Stimulated activated naive B cell treated with anti-CD40 and anti-IgM and Interleukin-4, amounts not matched to agents 10 μg/mL and 1 μg/mL and 100 μg/mL, for 72 hours (primary cell): Measurements from ENCODE around the gene ZNF835.
"Not testable (repeated sequence)": the region's sequence is repeated elsewhere in the genome, so short reads cannot be mapped to it uniquely, and the experiment has no call there.

Source experiments
- ATAC-seq, 2 donors: fragments of 150-1000 bp; cut with Tn5 transposase; replicated peaks; 2 replicates each; pipeline ENCODE4 v1.10.0; 2021; ENCODE audit warnings: moderate library complexity in 1 of 2
- DNase-seq: peaks from one replicate; pipeline ENCODE4 v3.0.0; 2021
- H3K27ac Mint-ChIP-seq: one replicate; pipeline ENCODE4 v1.8.0; 2022; ENCODE audit warnings: mild to moderate bottlenecking, mixed read lengths
- H3K27me3 Mint-ChIP-seq, 2 donors: one replicate each; pipeline ENCODE4 v1.8.0; 2022; ENCODE audit warnings: mixed read lengths in 2 of 2
- H3K36me3 Mint-ChIP-seq, 2 donors: one replicate each; pipeline ENCODE4 v1.8.0; 2022; ENCODE audit warnings: mixed read lengths in 2 of 2, mild to moderate bottlenecking in 1 of 2
- H3K4me1 Mint-ChIP-seq, 2 donors: one replicate each; pipeline ENCODE4 v1.8.0; 2022; ENCODE audit warnings: mixed read lengths in 2 of 2, mild to moderate bottlenecking in 1 of 2
- H3K4me3 Mint-ChIP-seq, 2 donors: one replicate each; pipeline ENCODE4 v1.8.0; 2022; ENCODE audit warnings: mild to moderate bottlenecking in 2 of 2, mixed read lengths in 2 of 2, moderate library complexity in 1 of 2
- H3K9me3 Mint-ChIP-seq, 2 donors: one replicate each; pipeline ENCODE4 v1.8.0; 2022; ENCODE audit warnings: mixed read lengths in 2 of 2, mild to moderate bottlenecking in 1 of 2

ZNF835 gene

DNA sequence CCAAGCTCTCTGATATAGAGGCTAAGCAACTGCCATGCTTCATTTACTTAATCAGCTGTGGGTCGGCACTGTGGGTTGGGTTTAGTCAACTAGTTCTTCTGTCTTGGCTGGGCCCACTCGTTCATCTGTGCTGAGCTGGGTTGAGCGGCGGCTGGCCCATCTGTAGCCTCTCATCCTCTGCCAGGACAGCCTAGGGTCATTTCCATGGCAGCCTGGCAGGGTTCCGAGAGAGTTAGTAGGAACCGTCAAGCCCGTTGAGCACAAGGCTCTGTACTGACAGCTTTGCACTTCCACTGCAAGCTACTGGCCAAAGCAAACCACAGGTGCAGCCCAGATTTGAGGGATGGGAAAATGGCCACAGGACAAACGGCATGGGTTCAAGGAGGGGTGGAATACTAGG is 6.6 kb upstream of the ZNF835 start:
- no peak for DNase-seq
- no peaks in the 10 kb centered on the region for H3K27me3 Mint-ChIP-seq
- no peak overlapping the region for H3K4me3 Mint-ChIP-seq

GRCh38 chr19:56672610-56673009 is 1.1 kb upstream of the ZNF835 start:
- not testable (repeated sequence) for ATAC-seq, H3K27me3 Mint-ChIP-seq, DNase-seq, H3K27ac Mint-ChIP-seq, H3K4me3 Mint-ChIP-seq, H3K9me3 Mint-ChIP-seq
- Mint-ChIP-seq H3K36me3 (peaks cover 12 to 16% of the 10 kb centered on the region in 2 donors), H3K4me1 (peaks cover 18 to 28% of the 10 kb centered on the region in 2 donors)

More for the DNA sequence above, 6.6 kb upstream of the ZNF835 start:
- Mint-ChIP-seq H3K9me3 (peaks cover 0 to 1% of the 10 kb centered on the region in 2 donors), H3K4me1 (no peaks in the 10 kb centered on the region), H3K27ac (no peak overlapping the region), H3K36me3 (peaks cover 0 to 3% of the 10 kb centered on the region in 2 donors)
- ATAC-seq: no peak

GRCh38 chr19:56670961-56671612 is 470 bp downstream of the ZNF835 start:
- Mint-ChIP-seq H3K9me3 (peaks cover 0 to 4% of the 10 kb centered on the region in 2 donors), H3K4me3 (peak overlapping the region; percentile 98), H3K4me1 (peaks cover 18 to 28% of the 10 kb centered on the region in 2 donors), H3K27me3 (no peaks in the 10 kb centered on the region), H3K36me3 (peaks cover 12 to 19% of the 10 kb centered on the region in 2 donors), H3K27ac (peak overlapping the region; percentile 96)
- peak; percentile 52 to 53 for ATAC-seq
- no peak for DNase-seq

DNA sequence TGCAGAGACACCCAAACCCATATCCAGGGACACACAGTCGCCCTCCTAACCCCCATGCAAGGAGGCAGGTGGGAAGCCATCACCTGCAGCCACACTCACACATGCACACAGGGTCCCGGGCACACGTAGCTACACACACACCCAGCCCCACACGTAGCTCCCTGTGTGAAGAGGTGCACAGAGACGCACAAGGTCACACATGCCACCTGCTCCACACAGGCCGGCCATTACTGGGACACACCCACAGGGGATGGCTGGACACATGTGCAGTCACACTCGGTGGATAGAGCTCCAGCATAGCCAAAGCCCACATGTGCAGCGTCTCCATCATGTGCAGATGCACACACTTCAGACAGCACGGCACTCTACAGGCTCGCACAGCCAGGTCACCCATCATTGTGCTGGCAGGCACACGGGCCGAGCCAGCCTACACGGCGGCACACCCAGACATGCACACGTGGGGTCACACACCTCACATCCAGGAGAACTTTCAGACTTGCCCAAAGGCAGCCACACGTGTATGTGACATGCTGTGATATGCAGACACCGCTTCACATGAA is 1.1 kb downstream of the ZNF835 start:
- peaks cover 18 to 28% of the 10 kb centered on the region in 2 donors for H3K4me1 Mint-ChIP-seq
- H3K4me3 Mint-ChIP-seq: peak overlapping the region; percentile 98
- H3K36me3 Mint-ChIP-seq: peaks cover 15 to 23% of the 10 kb centered on the region in 2 donors
- H3K27ac Mint-ChIP-seq: peak overlapping the region; percentile 47
- no peaks in the 10 kb centered on the region for H3K27me3 Mint-ChIP-seq
- DNase-seq (no peak), ATAC-seq (no peak)
- H3K9me3 Mint-ChIP-seq: peaks cover 0 to 4% of the 10 kb centered on the region in 2 donors

DNA sequence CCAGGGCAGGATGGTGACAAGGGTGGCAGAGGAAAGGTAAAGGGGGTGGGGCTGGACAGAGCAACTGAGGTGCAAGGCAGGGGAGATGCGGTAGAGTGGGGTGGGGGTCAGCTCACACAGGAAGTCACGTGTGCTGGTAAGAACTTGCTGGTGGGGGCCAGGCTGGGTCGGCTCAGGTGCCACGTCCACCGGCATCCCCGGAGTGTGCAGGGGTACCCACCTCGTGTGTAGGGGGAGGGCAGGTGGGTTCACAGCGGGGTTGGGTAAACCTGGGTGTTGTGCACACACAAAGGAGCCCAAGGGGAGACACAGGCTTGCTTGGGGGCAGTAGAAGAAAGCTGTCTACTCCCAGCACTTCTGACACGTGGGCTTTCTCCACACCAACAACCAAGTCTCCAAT is 2.9 kb downstream of the ZNF835 start:
- no peak overlapping the region for H3K4me3 Mint-ChIP-seq
- H3K4me1 Mint-ChIP-seq: peaks cover 18 to 28% of the 10 kb centered on the region in 2 donors
- H3K27me3 Mint-ChIP-seq: no peaks in the 10 kb centered on the region
- ATAC-seq (no peak), DNase-seq (no peak)
- H3K36me3 Mint-ChIP-seq: peaks cover 31 to 41% of the 10 kb centered on the region in 2 donors
- no peak overlapping the region for H3K27ac Mint-ChIP-seq
- H3K9me3 Mint-ChIP-seq: peaks cover 2 to 4% of the 10 kb centered on the region in 2 donors

- DNase-seq (no peak), ATAC-seq (no peak)
- H3K4me3 Mint-ChIP-seq: no peak overlapping the region
- peaks cover 18 to 28% of the 10 kb centered on the region in 2 donors for H3K4me1 Mint-ChIP-seq
- no peak overlapping the region for H3K27ac Mint-ChIP-seq
- H3K27me3 Mint-ChIP-seq: no peaks in the 10 kb centered on the region
- peaks cover 2 to 4% of the 10 kb centered on the region in 2 donors for H3K9me3 Mint-ChIP-seq
- peaks cover 39 to 50% of the 10 kb centered on the region in 2 donors for H3K36me3 Mint-ChIP-seq
These were observed 4.2 kb downstream of the ZNF835 start for GRCh38 chr19:56667311-56667870.

- Mint-ChIP-seq H3K9me3 (peaks cover 4 to 7% of the 10 kb centered on the region in 2 donors), H3K27me3 (peaks cover 0 to 2% of the 10 kb centered on the region in 2 donors), H3K27ac (no peak overlapping the region), H3K36me3 (peaks cover 47 to 50% of the 10 kb centered on the region in 2 donors), H3K4me1 (peaks cover 3 to 17% of the 10 kb centered on the region in 2 donors), H3K4me3 (no peak overlapping the region)
- ATAC-seq (no peak), DNase-seq (no peak)
These were observed 7.0 kb downstream of the ZNF835 start for GRCh38 chr19:56664511-56664910.

DNA sequence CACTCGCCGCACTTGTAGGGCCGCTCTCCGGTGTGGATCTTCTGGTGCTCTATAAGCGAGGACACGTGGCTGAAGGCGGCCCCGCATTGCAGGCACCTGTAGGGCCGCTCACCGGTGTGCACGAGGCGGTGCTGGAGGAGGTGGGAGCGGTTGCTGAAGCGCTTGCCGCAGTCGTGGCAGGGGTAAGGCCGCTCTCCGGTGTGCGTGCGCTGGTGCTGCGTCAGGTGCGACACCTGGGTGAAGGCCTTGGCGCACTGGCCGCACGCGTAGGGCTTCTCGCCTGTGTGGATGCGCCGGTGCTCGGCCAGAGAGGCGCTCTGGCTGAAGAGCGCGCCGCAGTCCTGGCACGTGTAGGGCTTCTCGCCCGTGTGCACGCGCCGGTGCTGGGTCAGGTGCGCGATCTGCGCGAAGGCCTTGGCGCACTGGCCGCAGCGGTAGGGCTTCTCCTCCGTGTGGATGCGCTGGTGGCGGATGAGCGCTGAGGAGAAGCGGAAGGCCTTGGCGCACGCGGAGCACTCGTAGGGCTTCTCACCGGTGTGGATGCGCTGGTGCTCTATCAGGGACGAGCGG is 7.5 kb downstream of the ZNF835 start:
- DNase-seq: no peak
- Mint-ChIP-seq H3K9me3 (peaks cover 4 to 9% of the 10 kb centered on the region in 2 donors), H3K27ac (no peak overlapping the region), H3K27me3 (peaks cover 0 to 7% of the 10 kb centered on the region in 2 donors), H3K4me3 (no peak overlapping the region), H3K4me1 (peaks cover 3 to 15% of the 10 kb centered on the region in 2 donors), H3K36me3 (peaks cover 46 to 48% of the 10 kb centered on the region in 2 donors)
- no peak for ATAC-seq

DNA sequence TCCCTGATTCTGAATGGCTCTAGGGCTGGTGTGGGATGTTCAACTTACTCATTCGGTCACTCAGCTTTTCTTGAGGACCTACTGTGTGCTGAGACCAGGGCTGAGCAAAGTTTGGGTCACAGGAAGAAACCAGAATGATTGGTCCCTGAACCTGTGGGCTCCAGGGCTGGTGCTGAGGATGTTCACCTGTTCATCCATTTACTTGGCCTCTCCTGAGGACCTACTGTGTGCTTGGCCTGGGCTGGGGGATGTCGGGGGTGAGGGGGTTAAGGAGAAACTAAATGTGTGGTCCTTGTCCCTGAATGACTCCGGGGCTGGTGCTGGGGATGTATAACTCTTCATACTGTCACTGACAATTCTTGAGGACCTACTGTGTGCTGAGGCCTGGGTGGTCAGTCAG is 10.3 kb downstream of the ZNF835 start:
- peaks cover 0 to 14% of the 10 kb centered on the region in 2 donors for H3K27me3 Mint-ChIP-seq
- ATAC-seq: no peak
- H3K4me3 Mint-ChIP-seq: peak overlapping the region in 1 of 2 donors; percentile 79
- peaks cover 0 to 9% of the 10 kb centered on the region in 2 donors for H3K4me1 Mint-ChIP-seq
- H3K36me3 Mint-ChIP-seq: peaks cover 38 to 39% of the 10 kb centered on the region in 2 donors
- DNase-seq: no peak
- no peak overlapping the region for H3K27ac Mint-ChIP-seq
- H3K9me3 Mint-ChIP-seq: peaks cover 0 to 13% of the 10 kb centered on the region in 2 donors

DNA sequence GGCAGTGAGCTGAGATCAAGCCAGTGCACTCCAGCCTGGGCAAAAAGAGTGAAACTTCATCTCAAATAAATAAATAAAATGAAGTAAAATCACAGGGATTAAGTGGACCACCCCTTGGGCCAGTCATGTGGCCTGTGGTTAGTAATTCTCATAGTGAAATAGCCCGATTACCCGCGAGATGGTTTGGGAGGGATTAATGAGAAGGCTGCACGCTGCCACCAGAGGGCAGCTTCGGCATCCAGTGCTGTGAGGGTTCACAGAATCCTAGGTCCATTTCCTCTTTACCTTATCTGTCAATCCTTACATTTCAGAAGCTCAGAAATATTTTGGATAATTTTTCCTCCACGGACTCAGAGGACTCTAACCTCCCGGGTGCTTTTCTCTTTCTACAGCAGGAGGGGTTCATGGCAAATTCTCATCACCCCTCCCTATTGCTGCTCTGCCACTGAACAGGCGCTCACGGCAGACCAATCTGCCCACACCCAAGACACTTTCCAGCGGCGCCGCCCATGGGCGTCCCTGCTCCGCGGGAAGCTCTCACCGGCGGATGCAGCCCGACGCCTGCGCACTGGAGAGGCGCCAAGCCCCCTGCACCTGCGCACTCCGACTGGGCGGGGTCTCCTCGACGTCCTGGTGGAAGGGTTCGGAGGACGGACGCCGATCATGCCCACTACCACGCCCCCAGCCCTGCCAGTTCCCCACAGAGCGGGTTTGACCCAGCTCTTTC is 11.0 kb downstream of the ZNF835 start:
- Mint-ChIP-seq H3K36me3 (peaks cover 33 to 36% of the 10 kb centered on the region in 2 donors), H3K4me3 (peak overlapping the region; percentile 65 to 79)
- ATAC-seq: peak; percentile 86 to 89

DNA sequence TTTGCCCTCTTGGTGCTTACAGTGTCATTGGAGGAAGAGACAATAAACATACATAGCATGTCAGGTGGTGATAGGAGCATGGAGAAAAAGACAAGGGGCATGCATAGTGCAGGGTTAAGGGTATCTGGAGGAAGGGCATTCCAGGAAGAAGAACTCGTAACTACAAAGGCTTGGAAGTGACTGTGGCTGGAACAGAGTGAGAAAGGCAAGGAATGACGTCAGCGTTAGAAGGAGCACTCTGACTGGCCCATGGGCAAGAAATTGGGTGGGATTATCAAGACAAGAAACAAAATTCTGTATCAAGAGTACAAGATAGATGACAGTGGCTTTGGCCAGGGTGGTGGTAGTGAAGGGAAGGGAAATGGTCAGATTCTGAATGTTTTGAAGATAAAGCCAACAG is 17.4 kb downstream of the ZNF835 start:
- DNase-seq (no peak), ATAC-seq (no peak)
- H3K36me3 Mint-ChIP-seq: peaks cover under 1 to 3% of the 10 kb centered on the region in 2 donors
- peaks cover 3 to 17% of the 10 kb centered on the region in 2 donors for H3K27me3 Mint-ChIP-seq
- no peak overlapping the region for H3K27ac Mint-ChIP-seq
- H3K9me3 Mint-ChIP-seq: peaks cover 15 to 22% of the 10 kb centered on the region in 2 donors
- no peak overlapping the region for H3K4me3 Mint-ChIP-seq
- H3K4me1 Mint-ChIP-seq: no peaks in the 10 kb centered on the region

More for the DNA sequence above, 11.0 kb downstream of the ZNF835 start:
- peak; percentile 21 for DNase-seq
- peaks cover 0 to 14% of the 10 kb centered on the region in 2 donors for H3K27me3 Mint-ChIP-seq
- H3K4me1 Mint-ChIP-seq: peaks cover 0 to 9% of the 10 kb centered on the region in 2 donors
- peaks cover 0 to 13% of the 10 kb centered on the region in 2 donors for H3K9me3 Mint-ChIP-seq
- no peak overlapping the region for H3K27ac Mint-ChIP-seq

- Mint-ChIP-seq H3K27me3 (peaks cover 33 to 52% of the 10 kb centered on the region in 2 donors), H3K27ac (no peak overlapping the region), H3K36me3 (peaks cover 26 to 28% of the 10 kb centered on the region in 2 donors), H3K4me1 (peaks cover 5 to 6% of the 10 kb centered on the region in 2 donors), H3K4me3 (no peak overlapping the region), H3K9me3 (peaks cover 29 to 34% of the 10 kb centered on the region in 2 donors)
- no peak for DNase-seq
- ATAC-seq: peak in 1 of 2 donors; percentile 50
These were observed 28.0 kb downstream of the ZNF835 start for GRCh38 chr19:56643460-56643955.

GRCh38 chr19:56642711-56643459 is 28.7 kb downstream of the ZNF835 start, which contains the start of gene SMIM17:
Gene SMIM17, plus strand, starts transcription at chr19:56643159. Its CDS starts 2,509 bp downstream, at chr19:56645668.
- Mint-ChIP-seq H3K27ac (no peak within 1 kb of the TSS), H3K27me3 (peaks cover 29 to 52% of the 10 kb centered on the region in 2 donors), H3K4me1 (peaks cover 5 to 6% of the 10 kb centered on the region in 2 donors), H3K4me3 (no peak within 1 kb of the TSS), H3K36me3 (peaks cover 25% of the 10 kb centered on the region in 2 donors), H3K9me3 (peaks cover 28 to 32% of the 10 kb centered on the region in 2 donors)
- DNase-seq (no peak), ATAC-seq (no peak)
